ENCODE results near the gene SSC5D. TPM values are rescaled to one million over a fixed set of nuclear protein-coding genes. Genes with fewer than 3 reads are reported as not detected.

SSC5D gene
- total RNA-seq, 1 donor from 2014 or later = 1.1 TPM

DNA sequence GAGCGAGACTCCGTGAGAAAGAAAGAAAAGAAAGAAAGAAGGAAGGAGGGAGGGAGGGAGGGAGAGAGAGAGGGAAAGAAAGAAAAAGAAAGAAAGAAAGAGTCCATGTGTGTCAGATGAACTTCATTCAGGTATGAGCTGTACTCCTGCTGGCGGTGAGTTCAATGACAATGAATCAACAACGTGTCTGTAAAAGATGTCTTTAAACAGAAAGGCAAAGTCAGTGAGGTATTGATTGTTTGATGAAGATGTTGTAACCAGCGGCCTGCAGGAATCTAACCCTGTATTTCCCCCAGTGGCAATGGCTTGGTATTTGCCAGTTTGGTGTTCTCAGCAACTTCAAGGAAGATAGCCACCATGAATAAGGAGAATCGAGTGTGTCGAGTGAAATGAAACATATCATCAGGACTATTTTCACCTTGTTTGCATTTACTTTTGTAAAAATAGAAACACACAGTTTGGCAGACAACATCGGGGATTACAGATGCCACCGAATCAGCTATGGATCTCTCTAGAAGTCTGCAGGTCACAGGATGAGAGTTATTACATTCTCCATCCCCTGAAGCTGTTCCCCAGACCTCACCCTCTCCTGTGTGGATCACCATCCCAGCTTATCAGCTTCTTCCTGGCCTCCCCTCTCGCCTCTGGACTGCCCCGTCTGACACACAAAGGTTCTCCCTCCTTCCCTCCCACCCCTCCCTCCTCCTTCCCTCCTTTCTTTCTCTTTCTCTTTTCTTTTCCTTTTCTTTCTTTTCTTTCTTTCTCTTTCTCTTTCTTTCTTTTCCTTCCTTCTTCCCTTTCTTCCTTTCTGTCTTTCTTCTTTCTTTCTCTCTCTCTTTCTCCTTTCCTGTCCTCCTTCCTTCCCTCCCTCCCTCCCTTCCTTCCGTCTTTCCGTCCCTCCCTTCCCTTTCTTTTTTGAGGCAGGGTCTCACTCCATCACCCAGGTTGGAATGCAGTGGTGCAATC lies 65.3 kb downstream of the SSC5D start:
- no peaks in the 10 kb centered on the region for H3K36me3 Mint-ChIP-seq (ENCODE audit: insufficient read depth)
- peak overlapping the region; percentile 67 for H3K27ac Mint-ChIP-seq
- H3K27me3 Mint-ChIP-seq = peaks cover 15% of the 10 kb centered on the region
- no peak for DNase-seq (ENCODE audit: low spot score, unreplicated experiment)
- H3K4me1 Mint-ChIP-seq (ENCODE audit: low read depth) = peaks cover 22% of the 10 kb centered on the region
- TF ChIP-seq, protein P1, sequence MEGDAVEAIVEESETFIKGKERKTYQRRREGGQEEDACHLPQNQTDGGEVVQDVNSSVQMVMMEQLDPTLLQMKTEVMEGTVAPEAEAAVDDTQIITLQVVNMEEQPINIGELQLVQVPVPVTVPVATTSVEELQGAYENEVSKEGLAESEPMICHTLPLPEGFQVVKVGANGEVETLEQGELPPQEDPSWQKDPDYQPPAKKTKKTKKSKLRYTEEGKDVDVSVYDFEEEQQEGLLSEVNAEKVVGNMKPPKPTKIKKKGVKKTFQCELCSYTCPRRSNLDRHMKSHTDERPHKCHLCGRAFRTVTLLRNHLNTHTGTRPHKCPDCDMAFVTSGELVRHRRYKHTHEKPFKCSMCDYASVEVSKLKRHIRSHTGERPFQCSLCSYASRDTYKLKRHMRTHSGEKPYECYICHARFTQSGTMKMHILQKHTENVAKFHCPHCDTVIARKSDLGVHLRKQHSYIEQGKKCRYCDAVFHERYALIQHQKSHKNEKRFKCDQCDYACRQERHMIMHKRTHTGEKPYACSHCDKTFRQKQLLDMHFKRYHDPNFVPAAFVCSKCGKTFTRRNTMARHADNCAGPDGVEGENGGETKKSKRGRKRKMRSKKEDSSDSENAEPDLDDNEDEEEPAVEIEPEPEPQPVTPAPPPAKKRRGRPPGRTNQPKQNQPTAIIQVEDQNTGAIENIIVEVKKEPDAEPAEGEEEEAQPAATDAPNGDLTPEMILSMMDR (IDR thresholded peaks at IDR 0.05; ENCODE audit: unreplicated experiment) = no peak
- no peak overlapping the region for H3K4me3 Mint-ChIP-seq (ENCODE audit: low read depth)
- no peaks in the 10 kb centered on the region for H3K9me3 Mint-ChIP-seq (ENCODE audit: low read depth)

DNA sequence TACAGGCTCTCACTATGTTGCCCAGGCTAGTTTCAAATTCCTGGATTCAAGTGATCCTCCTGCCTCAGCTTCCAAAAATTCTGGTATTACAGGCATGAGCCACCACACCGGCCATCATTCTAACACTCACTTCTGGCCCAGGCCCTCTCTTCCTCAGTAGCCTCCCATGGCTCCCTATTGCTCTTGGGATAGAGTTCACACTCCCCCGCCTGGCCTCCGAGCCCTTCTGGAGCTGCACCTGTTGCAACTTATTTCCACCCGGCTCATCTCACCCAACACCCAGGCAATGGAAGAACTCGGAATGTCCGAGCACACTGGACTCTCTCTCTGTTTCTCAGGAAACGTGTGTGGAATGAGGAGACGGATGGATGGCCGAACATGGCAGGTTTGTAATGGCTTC lies 66.1 kb downstream of the SSC5D start:
- Mint-ChIP-seq H3K4me3 (ENCODE audit: low read depth) (no peak overlapping the region), H3K4me1 (ENCODE audit: low read depth) (peaks cover 22% of the 10 kb centered on the region), H3K27me3 (peaks cover 15% of the 10 kb centered on the region), H3K36me3 (ENCODE audit: insufficient read depth) (no peaks in the 10 kb centered on the region), H3K9me3 (ENCODE audit: low read depth) (no peaks in the 10 kb centered on the region), H3K27ac (no peak overlapping the region)
- no peak for DNase-seq (ENCODE audit: low spot score, unreplicated experiment)
- TF ChIP-seq, protein P1 (IDR thresholded peaks at IDR 0.05; ENCODE audit: unreplicated experiment) = no peak

DNA sequence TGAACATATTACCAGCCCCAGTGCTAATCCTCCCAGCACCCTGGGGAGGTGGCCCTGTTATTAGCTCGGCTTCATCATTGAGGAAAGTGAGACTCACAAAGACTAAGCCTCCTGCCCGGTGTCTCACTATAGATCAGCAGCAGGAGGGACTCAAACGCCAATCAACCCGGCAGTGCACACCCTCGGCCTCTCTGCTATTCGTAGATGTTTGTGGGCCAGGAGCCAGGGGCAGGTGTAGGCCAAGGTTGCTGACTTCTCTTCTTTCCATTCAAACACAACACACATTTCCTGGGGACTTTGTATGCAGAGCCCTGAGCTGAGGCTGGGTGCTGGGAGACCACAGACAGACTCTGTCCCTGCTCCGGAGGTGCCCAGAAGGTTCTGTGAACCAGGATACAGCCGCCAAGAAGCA lies 66.5 kb downstream of the SSC5D start:
- Mint-ChIP-seq H3K4me3 (ENCODE audit: low read depth) (no peak overlapping the region), H3K9me3 (ENCODE audit: low read depth) (no peaks in the 10 kb centered on the region), H3K36me3 (ENCODE audit: insufficient read depth) (no peaks in the 10 kb centered on the region), H3K27me3 (peaks cover 15% of the 10 kb centered on the region), H3K27ac (peak overlapping the region; percentile 4), H3K4me1 (ENCODE audit: low read depth) (peaks cover 18% of the 10 kb centered on the region)
- TF ChIP-seq, protein P1 (IDR thresholded peaks at IDR 0.05; ENCODE audit: unreplicated experiment) = no peak
- no peak for DNase-seq (ENCODE audit: low spot score, unreplicated experiment)

DNA sequence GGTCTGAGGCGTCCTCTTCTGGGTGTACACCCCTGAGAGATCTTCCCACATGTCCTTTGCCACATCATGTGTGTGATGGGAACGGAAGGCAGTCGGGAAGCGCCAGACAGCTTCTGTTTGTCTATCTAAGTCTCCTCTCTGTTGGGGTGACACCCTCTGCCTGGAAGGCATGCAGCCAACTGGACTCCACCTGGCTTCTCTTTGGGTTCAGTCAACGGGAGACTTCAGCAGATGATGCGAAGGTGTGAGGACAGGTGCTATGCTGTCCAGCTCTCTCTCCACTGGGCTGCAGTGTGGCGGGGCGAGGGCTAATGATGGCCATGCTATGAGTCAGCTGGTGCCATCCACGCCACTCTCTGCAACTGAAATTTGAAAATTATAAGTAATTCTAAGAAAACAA lies 71.4 kb downstream of the SSC5D start:
- Mint-ChIP-seq H3K4me3 (ENCODE audit: low read depth) (no peak overlapping the region), H3K36me3 (ENCODE audit: insufficient read depth) (no peaks in the 10 kb centered on the region), H3K27ac (no peak overlapping the region), H3K4me1 (ENCODE audit: low read depth) (peaks cover 5% of the 10 kb centered on the region), H3K27me3 (peaks cover 8% of the 10 kb centered on the region), H3K9me3 (ENCODE audit: low read depth) (no peaks in the 10 kb centered on the region)
- TF ChIP-seq, protein P1 (IDR thresholded peaks at IDR 0.05; ENCODE audit: unreplicated experiment) = no peak
- no peak for DNase-seq (ENCODE audit: low spot score, unreplicated experiment)

DNA sequence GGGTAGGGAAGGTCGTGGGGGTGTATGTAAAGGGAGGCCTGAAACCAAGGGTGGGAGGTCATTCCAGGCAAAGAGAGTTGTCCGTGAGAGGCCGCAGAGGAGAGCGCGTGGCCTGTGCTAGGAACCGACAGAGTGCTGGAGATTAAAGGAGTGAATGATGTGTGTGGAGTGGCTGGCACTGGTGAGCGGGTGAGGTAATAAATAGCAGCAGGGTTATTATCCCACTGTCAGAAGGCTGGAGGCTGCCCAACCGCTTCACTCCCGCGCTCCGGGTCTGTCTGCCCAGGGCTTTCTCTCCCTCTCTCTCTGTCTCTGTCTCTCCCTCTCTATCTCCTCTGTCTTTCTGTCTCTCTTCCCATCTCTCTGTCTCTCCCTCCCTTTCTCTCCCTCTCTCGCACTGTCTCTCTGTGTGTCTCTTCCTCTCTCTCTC lies 75.0 kb downstream of the SSC5D start:
- H3K4me1 Mint-ChIP-seq (ENCODE audit: low read depth) = peaks cover 2% of the 10 kb centered on the region
- H3K27me3 Mint-ChIP-seq = peaks cover 15% of the 10 kb centered on the region
- H3K4me3 Mint-ChIP-seq (ENCODE audit: low read depth) = no peak overlapping the region
- TF ChIP-seq, protein P1 (IDR thresholded peaks at IDR 0.05; ENCODE audit: unreplicated experiment) = no peak
- no peaks in the 10 kb centered on the region for H3K36me3 Mint-ChIP-seq (ENCODE audit: insufficient read depth)
- peak overlapping the region; percentile 71 for H3K27ac Mint-ChIP-seq
- no peak for DNase-seq (ENCODE audit: low spot score, unreplicated experiment)
- H3K9me3 Mint-ChIP-seq (ENCODE audit: low read depth) = no peaks in the 10 kb centered on the region

Data from progenitor cell of endocrine pancreas (in vitro differentiated cells).